Measurements from ENCODE around the gene ZNF787.

Gene ZNF787

GRCh38 chr19:56096665-56097064 is 24.4 kb downstream of the ZNF787 start:
- H3F3A ChIP-seq (ENCODE audit: insufficient read depth, low read length), result no peaks in the 10 kb centered on the region
- no peak overlapping the region for H3K4me3 ChIP-seq (ENCODE audit: low read depth, low read length, poor library complexity, severe bottlenecking)
- TF ChIP-seq EZH2 (IDR thresholded peaks at IDR 0.05; ENCODE audit: borderline replicate concordance, low read length) (no peak), CTCF (IDR thresholded peaks at IDR 0.05; ENCODE audit: low read length) (no peak)
- no peaks in the 10 kb centered on the region for H3K79me2 ChIP-seq (ENCODE audit: insufficient read depth, low read length)
- H2AFZ ChIP-seq (ENCODE audit: low read length), result no peak overlapping the region
- H3K36me3 ChIP-seq (ENCODE audit: insufficient read depth, low read length), result peaks cover 36% of the 10 kb centered on the region
- no peaks in the 10 kb centered on the region for H3K9me3 ChIP-seq (ENCODE audit: low read length)
- no peaks in the 10 kb centered on the region for H3K4me1 ChIP-seq (ENCODE audit: insufficient read depth, low read length, severe bottlenecking)
- no peak overlapping the region for H3K4me2 ChIP-seq (ENCODE audit: low read length)
- no peak overlapping the region for H3K27ac ChIP-seq (ENCODE audit: low read depth, low read length, poor library complexity, severe bottlenecking)
- no peaks in the 10 kb centered on the region for H3K9me2 ChIP-seq (ENCODE audit: low read depth, low read length)
- H4K20me1 ChIP-seq (ENCODE audit: insufficient read depth, low read length), result no peaks in the 10 kb centered on the region
- H3K27me3 ChIP-seq (ENCODE audit: insufficient read depth, low read length), result no peaks in the 10 kb centered on the region
- H3K9ac ChIP-seq (ENCODE audit: low read length), result no peak overlapping the region

GRCh38 chr19:56094449-56094848 is 26.6 kb downstream of the ZNF787 start:
- TF ChIP-seq EZH2 (IDR thresholded peaks at IDR 0.05; ENCODE audit: borderline replicate concordance, low read length) (no peak), CTCF (IDR thresholded peaks at IDR 0.05; ENCODE audit: low read length) (no peak)
- Histone ChIP-seq H3K36me3 (ENCODE audit: insufficient read depth, low read length) (peaks cover 29% of the 10 kb centered on the region), H3K79me2 (ENCODE audit: insufficient read depth, low read length) (no peaks in the 10 kb centered on the region)

GRCh38 chr19:56092685-56093631 is 28.1 kb downstream of the ZNF787 start:
- TF ChIP-seq CTCF (IDR thresholded peaks at IDR 0.05; ENCODE audit: low read length) (no peak), EZH2 (IDR thresholded peaks at IDR 0.05; ENCODE audit: borderline replicate concordance, low read length) (no peak)
- H4K20me1 ChIP-seq (ENCODE audit: insufficient read depth, low read length), result no peaks in the 10 kb centered on the region

More at GRCh38 chr19:56094449-56094848, 26.6 kb downstream of the ZNF787 start:
- Histone ChIP-seq H3K9me2 (ENCODE audit: low read depth, low read length) (no peaks in the 10 kb centered on the region), H3K9me3 (ENCODE audit: low read length) (no peaks in the 10 kb centered on the region), H3K27me3 (ENCODE audit: insufficient read depth, low read length) (no peaks in the 10 kb centered on the region), H3K4me2 (ENCODE audit: low read length) (no peak overlapping the region), H3K4me3 (ENCODE audit: low read depth, low read length, poor library complexity, severe bottlenecking) (no peak overlapping the region), H3F3A (ENCODE audit: insufficient read depth, low read length) (no peaks in the 10 kb centered on the region), H4K20me1 (ENCODE audit: insufficient read depth, low read length) (no peaks in the 10 kb centered on the region), H3K4me1 (ENCODE audit: insufficient read depth, low read length, severe bottlenecking) (no peaks in the 10 kb centered on the region), H2AFZ (ENCODE audit: low read length) (no peak overlapping the region), H3K27ac (ENCODE audit: low read depth, low read length, poor library complexity, severe bottlenecking) (no peak overlapping the region), H3K9ac (ENCODE audit: low read length) (no peak overlapping the region)

More at GRCh38 chr19:56092685-56093631, 28.1 kb downstream of the ZNF787 start:
- Histone ChIP-seq H2AFZ (ENCODE audit: low read length) (no peak overlapping the region), H3K9ac (ENCODE audit: low read length) (no peak overlapping the region), H3K9me2 (ENCODE audit: low read depth, low read length) (no peaks in the 10 kb centered on the region), H3K27me3 (ENCODE audit: insufficient read depth, low read length) (no peaks in the 10 kb centered on the region), H3K4me2 (ENCODE audit: low read length) (no peak overlapping the region), H3F3A (ENCODE audit: insufficient read depth, low read length) (no peaks in the 10 kb centered on the region), H3K36me3 (ENCODE audit: insufficient read depth, low read length) (peaks cover 30% of the 10 kb centered on the region), H3K27ac (ENCODE audit: low read depth, low read length, poor library complexity, severe bottlenecking) (no peak overlapping the region), H3K4me3 (ENCODE audit: low read depth, low read length, poor library complexity, severe bottlenecking) (no peak overlapping the region), H3K9me3 (ENCODE audit: low read length) (no peaks in the 10 kb centered on the region), H3K79me2 (ENCODE audit: insufficient read depth, low read length) (no peaks in the 10 kb centered on the region), H3K4me1 (ENCODE audit: insufficient read depth, low read length, severe bottlenecking) (no peaks in the 10 kb centered on the region)

All from OCI-LY1 (cell line).